Measurements from ENCODE around the gene ABI2.

The ABI2 gene

GRCh38 chr2:203492965-203493364 is 164.8 kb downstream of the ABI2 start:
- Histone ChIP-seq H3K79me2 (ENCODE audit: insufficient read depth, low read length) (no peaks in the 10 kb centered on the region), H3K4me2 (ENCODE audit: low read depth, low read length, poor library complexity, severe bottlenecking) (no peak overlapping the region), H3K36me3 (ENCODE audit: insufficient read depth, low read length) (no peaks in the 10 kb centered on the region), H3K9ac (ENCODE audit: low read depth, low read length, poor library complexity, severe bottlenecking) (no peak overlapping the region), H3K4me1 (ENCODE audit: insufficient read depth, low read length, poor library complexity, severe bottlenecking) (no peaks in the 10 kb centered on the region), H2AFZ (ENCODE audit: low read length) (no peak overlapping the region), H3F3A (ENCODE audit: low read depth) (no peaks in the 10 kb centered on the region), H3K27me3 (ENCODE audit: insufficient read depth, low read length, poor library complexity, severe bottlenecking) (no peaks in the 10 kb centered on the region), H3K4me3 (ENCODE audit: low read length, poor library complexity, severe bottlenecking) (no peak overlapping the region), H4K20me1 (ENCODE audit: insufficient read depth, low read length, poor library complexity, severe bottlenecking) (no peaks in the 10 kb centered on the region), H3K9me2 (replicated peaks; ENCODE audit: low read depth, low read length) (no peaks in the 10 kb centered on the region), H3K9me3 (ENCODE audit: insufficient read depth, low read depth, low read length) (no peaks in the 10 kb centered on the region)
- TF ChIP-seq CTCF (conservative IDR thresholded peaks at IDR 0.05; ENCODE audit: low read length): no peak
- no peak for TF ChIP-seq EZH2phosphoT487 (IDR thresholded peaks at IDR 0.05; ENCODE audit: borderline replicate concordance)

Measured in Loucy (cell line).